ENCODE measurements around the gene SMAD3. TPM values are rescaled to one million over a fixed set of nuclear protein-coding genes. Genes with fewer than 3 reads are reported as not detected.
A peak's percentile ranks its signal among the peaks of the same experiment; 100 is the strongest.

SMAD3 gene
- total RNA-seq, 1 donor: 67.8 TPM

- no peak overlapping the region for H3K4me3 ChIP-seq (ENCODE audit: low read depth, low read length)
- TF ChIP-seq CTCF (IDR thresholded peaks at IDR 0.05; ENCODE audit: insufficient read depth, low read depth, low read length): peak; percentile 35
- peak; percentile 92 for DNase-seq (ENCODE audit: low read depth)
These were observed 70.1 kb downstream of the SMAD3 start for GRCh38 chr15:67135494-67135893.

GRCh38 chr15:67136802-67137201, 71.4 kb downstream of the SMAD3 start:
- no peak for TF ChIP-seq CTCF (IDR thresholded peaks at IDR 0.05; ENCODE audit: insufficient read depth, low read depth, low read length)
- H3K4me3 ChIP-seq (ENCODE audit: low read depth, low read length): no peak overlapping the region
- DNase-seq (ENCODE audit: low read depth): no peak

DNA sequence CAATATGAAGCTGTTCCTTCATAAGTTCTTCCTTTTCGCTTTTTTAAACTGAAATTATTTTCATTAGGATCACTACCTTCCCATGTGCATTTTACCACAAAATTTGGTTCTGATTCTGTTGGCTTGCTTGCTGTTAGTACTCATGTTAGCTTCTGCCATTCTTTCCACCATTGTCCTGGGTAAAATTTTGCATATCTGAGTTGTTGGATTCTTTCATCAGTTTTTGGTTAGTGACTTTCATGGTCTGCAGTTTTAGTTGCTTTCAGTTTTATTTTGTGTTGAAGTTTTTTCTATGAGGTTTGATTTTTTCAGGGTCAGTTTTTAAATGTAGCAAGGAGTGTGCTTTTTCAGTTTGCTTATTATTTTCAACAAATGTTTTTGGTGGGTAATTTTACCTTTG, 71.9 kb downstream of the SMAD3 start:
- no peak for TF ChIP-seq CTCF (IDR thresholded peaks at IDR 0.05; ENCODE audit: insufficient read depth, low read depth, low read length)
- DNase-seq (ENCODE audit: low read depth): no peak
- peak overlapping the region; percentile 44 for H3K4me3 ChIP-seq (ENCODE audit: low read depth, low read length)

- peak overlapping the region; percentile 44 for H3K4me3 ChIP-seq (ENCODE audit: low read depth, low read length)
- DNase-seq (ENCODE audit: low read depth): peak; percentile 58
- no peak for TF ChIP-seq CTCF (IDR thresholded peaks at IDR 0.05; ENCODE audit: insufficient read depth, low read depth, low read length)
These were observed 72.8 kb downstream of the SMAD3 start for GRCh38 chr15:67137951-67138848.

GRCh38 chr15:67138891-67139855, 73.8 kb downstream of the SMAD3 start:
- peak; percentile 95 for DNase-seq (ENCODE audit: low read depth)
- H3K4me3 ChIP-seq (ENCODE audit: low read depth, low read length): peak overlapping the region; percentile 44
- no peak for TF ChIP-seq CTCF (IDR thresholded peaks at IDR 0.05; ENCODE audit: insufficient read depth, low read depth, low read length)

- no peak overlapping the region for H3K4me3 ChIP-seq (ENCODE audit: low read depth, low read length)
- no peak for DNase-seq (ENCODE audit: low read depth)
- TF ChIP-seq CTCF (IDR thresholded peaks at IDR 0.05; ENCODE audit: insufficient read depth, low read depth, low read length): no peak
These were observed 74.9 kb downstream of the SMAD3 start for GRCh38 chr15:67140078-67140833.
